GM12878 (cell line): ENCODE measurements around the gene ROBO1. TPM values are rescaled to one million over a fixed set of nuclear protein-coding genes. Genes with fewer than 3 reads are reported as not detected.

Experiments
- ASH2L ChIP-seq: fragments of 300-600, 200-600 bp; sonication (generic); IDR thresholded peaks from 2 replicates; pipeline ENCODE4 v1.6.1; 2017; ENCODE audit warnings: low read depth, mild to moderate bottlenecking, borderline replicate concordance
- BCL11A ChIP-seq: IDR thresholded peaks from 2 replicates; pipeline ENCODE4 v1.6.1; 2011; ENCODE audit warnings: low read depth, low read length
- CBFB ChIP-seq: IDR thresholded peaks from 2 replicates; pipeline ENCODE4 v1.6.1; 2016; ENCODE audit warnings: antibody characterized with exemption, low read depth
- CUX1 ChIP-seq: IDR thresholded peaks from 2 replicates; pipeline ENCODE4 v1.6.1; 2012; ENCODE audit warnings: improper control_type of control experiment, low read depth, low read length; ENCODE audit not compliant: insufficient replicate concordance
- FOS ChIP-seq: IDR thresholded peaks from 3 replicates; pipeline ENCODE4 v1.6.1; 2011; ENCODE audit warnings: borderline replicate concordance; ENCODE audit not compliant: insufficient read length; ENCODE audit errors: extremely low read depth
- IRF5 ChIP-seq: fragments of 450-650 bp; IDR thresholded peaks from 2 replicates; pipeline ENCODE4 v1.6.1; 2017; ENCODE audit warnings: borderline replicate concordance
- NFYB ChIP-seq: IDR thresholded peaks from 2 replicates; pipeline ENCODE4 v1.6.1; 2011; ENCODE audit warnings: low read depth, mild to moderate bottlenecking, low read length, improper control_type of control experiment, moderate library complexity; ENCODE audit not compliant: insufficient read depth
- POU2F2 ChIP-seq: IDR thresholded peaks from 3 replicates; pipeline ENCODE4 v1.6.1; 2011; ENCODE audit warnings: low read depth, mild to moderate bottlenecking, low read length, borderline replicate concordance
- RAD51 ChIP-seq: fragments of 450-650 bp; IDR thresholded peaks from 2 replicates; pipeline ENCODE4 v1.6.1; 2016; ENCODE audit warnings: moderate library complexity, mild to moderate bottlenecking, inconsistent platforms
- RBBP5 ChIP-seq: fragments of 200-600 bp; sonication (generic); conservative IDR thresholded peaks from 2 replicates; pipeline ENCODE4 v1.6.1; 2016
- SMARCA5 ChIP-seq: fragments of 450-650 bp; IDR thresholded peaks from 2 replicates; pipeline ENCODE4 v1.6.1; 2017; ENCODE audit warnings: mild to moderate bottlenecking
- SP1 ChIP-seq: IDR thresholded peaks from one replicate; pipeline ENCODE4 v1.6.1; 2011; ENCODE audit warnings: low read depth, low read length
- SUPT20H ChIP-seq: IDR thresholded peaks from 2 replicates; pipeline ENCODE4 v1.6.1; 2011; ENCODE audit warnings: low read depth, mild to moderate bottlenecking, low read length, moderate library complexity, borderline replicate concordance; ENCODE audit not compliant: control insufficient read depth
- TCF12 ChIP-seq: IDR thresholded peaks from 2 replicates; pipeline ENCODE4 v1.6.1; 2011; ENCODE audit warnings: low read depth, mild to moderate bottlenecking, low read length
- YBX1 ChIP-seq: fragments of 450-650 bp; IDR thresholded peaks from 2 replicates; pipeline ENCODE4 v1.6.1; 2016; ENCODE audit warnings: antibody characterized with exemption
- ZNF687 ChIP-seq: fragments of 450-650 bp; IDR thresholded peaks from 2 replicates; pipeline ENCODE4 v1.6.1; 2017; ENCODE audit warnings: mild to moderate bottlenecking, moderate library complexity
- polyA plus RNA-seq, 11 experiments: library from polyadenylated mRNA; depleted of rRNA in 4 of 11; unstranded in 6 of 11; stranded (reverse) in 5 of 11; fragments of >200 nt; fragmentation: Nextera tagmentation in 4 of 11; fragmentation: Illumina TruSeq in 1 of 11; extraction: Ambion mirVana in 4 of 11; extraction: Trizol in 1 of 11; gene quantifications; 1 replicate in 1 of 11; 2 replicates in 10 of 11; pipeline versions ENCODE4 v1.2.1 to v1.2.3, GENCODE V29; 2011 to 2016; ENCODE audit warnings: inconsistent platforms in 2 of 11, missing spikeins in 2 of 11, low read depth in 1 of 11
- total RNA-seq, 4 experiments: library from RNA; depleted of rRNA in 3 of 4; stranded (reverse); fragments of >200 nt in 3 of 4; fragmentation: Illumina TruSeq in 1 of 4; extraction: Trizol in 1 of 4; gene quantifications; 2 replicates each; pipeline versions ENCODE4 v1.2.1 to v1.2.3, GENCODE V29; 2013 to 2021
- TF ChIP-seq, protein P1 (sequence below): IDR thresholded peaks from 2 replicates; pipeline ENCODE4 v1.6.1; 2012; ENCODE audit warnings: low read length, inconsistent platforms
- TF ChIP-seq, protein P2 (sequence below): IDR thresholded peaks from 2 replicates; pipeline ENCODE4 v1.6.1; 2011; ENCODE audit warnings: low read depth, low read length, improper control_type of control experiment, borderline replicate concordance

ROBO1 gene
- total and polyA plus RNA-seq, 10 of the 15 experiments (the other 5 are each of a cell fraction or from before 2014, with no cell fraction given) = 0.29 to 46.5 (median 1.2) TPM

DNA sequence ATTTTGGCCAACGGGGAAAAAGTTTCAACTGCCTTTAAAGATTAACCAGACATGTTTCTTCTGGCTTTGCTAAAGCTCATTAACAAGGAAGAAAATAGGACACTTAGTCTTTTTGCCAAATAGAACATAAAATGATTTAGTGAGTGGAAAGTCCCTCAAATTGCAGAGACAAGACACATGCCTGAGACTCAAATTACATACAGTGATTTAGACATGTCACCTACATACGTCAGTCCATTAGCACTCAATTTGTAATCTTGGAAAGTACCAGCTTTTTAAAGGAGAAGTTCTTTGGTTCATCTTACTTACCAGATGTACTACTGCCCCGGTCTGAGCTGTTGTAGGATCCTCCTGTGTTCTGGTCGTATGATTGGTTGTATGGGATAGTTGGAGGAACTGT is 1134.2 kb downstream of the ROBO1 start (continued):
- TF ChIP-seq, protein P1, sequence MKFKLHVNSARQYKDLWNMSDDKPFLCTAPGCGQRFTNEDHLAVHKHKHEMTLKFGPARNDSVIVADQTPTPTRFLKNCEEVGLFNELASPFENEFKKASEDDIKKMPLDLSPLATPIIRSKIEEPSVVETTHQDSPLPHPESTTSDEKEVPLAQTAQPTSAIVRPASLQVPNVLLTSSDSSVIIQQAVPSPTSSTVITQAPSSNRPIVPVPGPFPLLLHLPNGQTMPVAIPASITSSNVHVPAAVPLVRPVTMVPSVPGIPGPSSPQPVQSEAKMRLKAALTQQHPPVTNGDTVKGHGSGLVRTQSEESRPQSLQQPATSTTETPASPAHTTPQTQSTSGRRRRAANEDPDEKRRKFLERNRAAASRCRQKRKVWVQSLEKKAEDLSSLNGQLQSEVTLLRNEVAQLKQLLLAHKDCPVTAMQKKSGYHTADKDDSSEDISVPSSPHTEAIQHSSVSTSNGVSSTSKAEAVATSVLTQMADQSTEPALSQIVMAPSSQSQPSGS = no peak
- TF ChIP-seq TCF12 = no peak
- no peak for TF ChIP-seq RAD51
- TF ChIP-seq BCL11A = peak; percentile 29; the same call in 1 of the 2 replicates
- no peak for TF ChIP-seq RBBP5
- TF ChIP-seq, protein P2, sequence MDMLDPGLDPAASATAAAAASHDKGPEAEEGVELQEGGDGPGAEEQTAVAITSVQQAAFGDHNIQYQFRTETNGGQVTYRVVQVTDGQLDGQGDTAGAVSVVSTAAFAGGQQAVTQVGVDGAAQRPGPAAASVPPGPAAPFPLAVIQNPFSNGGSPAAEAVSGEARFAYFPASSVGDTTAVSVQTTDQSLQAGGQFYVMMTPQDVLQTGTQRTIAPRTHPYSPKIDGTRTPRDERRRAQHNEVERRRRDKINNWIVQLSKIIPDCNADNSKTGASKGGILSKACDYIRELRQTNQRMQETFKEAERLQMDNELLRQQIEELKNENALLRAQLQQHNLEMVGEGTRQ = no peak
- no peak for TF ChIP-seq POU2F2
- TF ChIP-seq CUX1 = no peak
- TF ChIP-seq IRF5 = no peak
- no peak for TF ChIP-seq SUPT20H
- no peak for TF ChIP-seq SMARCA5
- no peak for TF ChIP-seq FOS
- peak; percentile 88 for TF ChIP-seq ZNF687
- no peak for TF ChIP-seq NFYB
- no peak for TF ChIP-seq ASH2L
- no peak for TF ChIP-seq CBFB
- no peak for TF ChIP-seq SP1
- no peak for TF ChIP-seq YBX1
